Fibroblast of lung (primary cell): ENCODE measurements around the gene SLC37A1. TPM values are rescaled to one million over a fixed set of nuclear protein-coding genes. Genes with fewer than 3 reads are reported as not detected.

Experiments used
- DNase-seq, 2 donors: peaks; one replicate each; pipeline versions ENCODE4 v3.0.0 to v3.0.0-alpha.2; 2010; ENCODE audit warnings: low read depth in 2 of 2
- H2AFZ ChIP-seq: 2 replicates; pipeline ENCODE4 v1.5.1; 2012; ENCODE audit warnings: low read length, control low read depth, inconsistent platforms
- H3K27ac ChIP-seq: 2 replicates; pipeline ENCODE4 v1.5.1; 2011; ENCODE audit warnings: low read length, control low read depth; ENCODE audit not compliant: insufficient read depth
- H3K27me3 ChIP-seq: 2 replicates; pipeline ENCODE4 v1.5.1; 2011; ENCODE audit warnings: mild to moderate bottlenecking, low read length; ENCODE audit not compliant: control insufficient read depth, insufficient read depth
- H3K36me3 ChIP-seq: 2 replicates; pipeline ENCODE4 v1.5.1; 2011; ENCODE audit warnings: low read length; ENCODE audit not compliant: control insufficient read depth, insufficient read depth
- H3K4me1 ChIP-seq: 2 replicates; pipeline ENCODE4 v1.5.1; 2011; ENCODE audit warnings: low read length; ENCODE audit not compliant: control insufficient read depth, insufficient read depth; ENCODE audit errors: extremely low read depth
- H3K4me2 ChIP-seq: 2 replicates; pipeline ENCODE4 v1.5.1; 2011; ENCODE audit warnings: low read length, control low read depth; ENCODE audit not compliant: insufficient read depth; ENCODE audit errors: extremely low read depth
- H3K4me3 ChIP-seq, 4 experiments: fragments of 200-600 bp in 1 of 4; sonication (generic) in 1 of 4; replicated peaks in 1 of 4; 2 replicates each; pipeline ENCODE4 v1.5.1; 2011 to 2016; ENCODE audit warnings: low read length in 4 of 4, low read depth in 3 of 4, mild to moderate bottlenecking in 3 of 4, control low read depth in 2 of 4, inconsistent platforms in 1 of 4, mixed read lengths in 1 of 4; ENCODE audit not compliant: insufficient read depth in 1 of 4; ENCODE audit errors: control extremely low read depth in 1 of 4
- H3K79me2 ChIP-seq: 2 replicates; pipeline ENCODE4 v1.5.1; 2012; ENCODE audit warnings: mild to moderate bottlenecking, low read length, inconsistent platforms; ENCODE audit not compliant: control insufficient read depth, insufficient read depth
- H3K9ac ChIP-seq: 2 replicates; pipeline ENCODE4 v1.5.1; 2011; ENCODE audit warnings: mild to moderate bottlenecking, low read length, control low read depth; ENCODE audit not compliant: insufficient read depth
- H3K9me3 ChIP-seq: 2 replicates; pipeline ENCODE4 v1.5.1; 2012; ENCODE audit warnings: low read depth, low read length; ENCODE audit not compliant: control insufficient read depth, insufficient read depth
- H4K20me1 ChIP-seq: 2 replicates; pipeline ENCODE4 v1.5.1; 2011; ENCODE audit warnings: low read length; ENCODE audit not compliant: control insufficient read depth, insufficient read depth; ENCODE audit errors: extremely low read depth
- EZH2 ChIP-seq: IDR thresholded peaks from 2 replicates; pipeline ENCODE4 v1.5.1; 2012; ENCODE audit warnings: low read length, control low read depth, mild to moderate bottlenecking; ENCODE audit errors: missing control alignments
- polyA plus RNA-seq, 2 donors: library from polyadenylated mRNA; depleted of rRNA in 1 of 2; stranded (reverse) in 1 of 2; unstranded in 1 of 2; fragments of >200 nt; gene quantifications; 2 replicates each; pipeline ENCODE4 v1.2.1, GENCODE V29; 2011 to 2012; ENCODE audit warnings: missing spikeins in 1 of 2
- total RNA-seq: library from RNA; depleted of rRNA; stranded (reverse); fragments of >200 nt; gene quantifications from 2 replicates; pipeline ENCODE4 v1.2.1, GENCODE V29; 2014
- TF ChIP-seq, protein P1 (sequence below), 2 donors: IDR thresholded peaks in 1 of 2; conservative IDR thresholded peaks in 1 of 2; 1 replicate in 1 of 2; 2 replicates in 1 of 2; pipeline ENCODE4 v1.5.1; 2011 to 2012; ENCODE audit warnings: low read length in 2 of 2, control low read depth in 1 of 2, inconsistent platforms in 1 of 2, low read depth in 1 of 2, mild to moderate bottlenecking in 1 of 2

The SLC37A1 gene
- total and polyA plus RNA-seq, 2 donors (not counting 1 experiment from before 2014, with no cell fraction given): 0.42 to 6.4 TPM

DNA sequence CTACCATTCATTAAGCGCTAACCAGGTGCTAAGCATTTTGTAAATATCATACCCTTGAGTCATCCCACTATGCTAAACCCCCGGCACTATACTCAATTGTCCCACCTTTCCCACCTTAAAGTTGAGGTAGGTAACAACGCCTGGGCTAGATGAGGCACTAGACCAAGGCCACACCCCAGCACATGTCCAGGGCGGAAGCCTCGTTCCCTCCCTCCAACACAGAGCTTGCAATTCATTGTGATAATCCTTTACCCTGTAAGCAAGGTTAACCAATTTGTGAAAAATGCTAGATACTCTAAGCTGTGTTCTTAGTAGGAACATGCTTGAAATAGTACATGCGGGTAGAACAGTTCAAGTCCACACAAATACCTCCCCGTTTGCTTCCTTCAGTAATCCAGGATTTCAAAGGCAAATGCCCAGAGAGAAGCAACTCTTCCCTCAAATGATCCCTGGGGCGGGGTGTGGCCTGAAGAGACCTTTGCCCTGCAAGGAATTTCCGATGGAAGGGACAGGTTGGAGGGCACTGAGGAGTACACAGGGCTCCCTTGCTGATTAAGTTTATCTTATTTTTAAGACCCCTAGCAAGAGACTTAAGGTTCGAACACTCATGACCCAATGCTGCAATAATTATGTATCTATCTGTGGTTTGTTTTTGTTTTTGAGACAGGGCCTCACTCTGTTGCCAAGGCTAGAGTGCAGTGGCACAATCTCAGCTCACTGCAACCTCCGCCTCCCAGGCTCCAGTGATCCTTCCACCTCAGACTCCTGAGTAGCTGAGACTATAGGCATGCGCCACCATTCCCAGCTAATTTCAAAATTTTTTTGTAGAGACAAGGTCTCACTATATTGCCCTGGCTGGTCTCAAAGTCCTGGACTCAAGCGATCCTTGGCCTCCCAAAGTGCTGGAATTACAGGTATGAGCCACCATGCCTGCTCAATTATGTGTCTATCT is 20.3 kb upstream of the SLC37A1 start:
- Histone ChIP-seq H4K20me1 (no peaks in the 10 kb centered on the region), H3K4me2 (no peak overlapping the region), H3K4me3 (no peak overlapping the region), H3K27me3 (peaks cover 4% of the 10 kb centered on the region), H3K27ac (no peak overlapping the region), H3K9me3 (no peaks in the 10 kb centered on the region), H3K9ac (no peak overlapping the region), H3K4me1 (no peaks in the 10 kb centered on the region), H3K79me2 (no peaks in the 10 kb centered on the region), H3K36me3 (no peaks in the 10 kb centered on the region), H2AFZ (no peak overlapping the region)
- DNase-seq: no peak
- TF ChIP-seq, protein P1, sequence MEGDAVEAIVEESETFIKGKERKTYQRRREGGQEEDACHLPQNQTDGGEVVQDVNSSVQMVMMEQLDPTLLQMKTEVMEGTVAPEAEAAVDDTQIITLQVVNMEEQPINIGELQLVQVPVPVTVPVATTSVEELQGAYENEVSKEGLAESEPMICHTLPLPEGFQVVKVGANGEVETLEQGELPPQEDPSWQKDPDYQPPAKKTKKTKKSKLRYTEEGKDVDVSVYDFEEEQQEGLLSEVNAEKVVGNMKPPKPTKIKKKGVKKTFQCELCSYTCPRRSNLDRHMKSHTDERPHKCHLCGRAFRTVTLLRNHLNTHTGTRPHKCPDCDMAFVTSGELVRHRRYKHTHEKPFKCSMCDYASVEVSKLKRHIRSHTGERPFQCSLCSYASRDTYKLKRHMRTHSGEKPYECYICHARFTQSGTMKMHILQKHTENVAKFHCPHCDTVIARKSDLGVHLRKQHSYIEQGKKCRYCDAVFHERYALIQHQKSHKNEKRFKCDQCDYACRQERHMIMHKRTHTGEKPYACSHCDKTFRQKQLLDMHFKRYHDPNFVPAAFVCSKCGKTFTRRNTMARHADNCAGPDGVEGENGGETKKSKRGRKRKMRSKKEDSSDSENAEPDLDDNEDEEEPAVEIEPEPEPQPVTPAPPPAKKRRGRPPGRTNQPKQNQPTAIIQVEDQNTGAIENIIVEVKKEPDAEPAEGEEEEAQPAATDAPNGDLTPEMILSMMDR (conservative IDR thresholded peaks at IDR 0.05 in 1 of 2, IDR thresholded peaks at IDR 0.05 in 1 of 2; ENCODE audit: low read depth in 1 of 2, low read length in 2 of 2): no peak

- Histone ChIP-seq H3K9ac (no peak overlapping the region), H3K36me3 (no peaks in the 10 kb centered on the region), H3K4me1 (no peaks in the 10 kb centered on the region), H4K20me1 (no peaks in the 10 kb centered on the region), H2AFZ (no peak overlapping the region), H3K27me3 (peaks cover 4% of the 10 kb centered on the region), H3K4me3 (no peak overlapping the region), H3K27ac (no peak overlapping the region), H3K9me3 (no peaks in the 10 kb centered on the region), H3K4me2 (no peak overlapping the region), H3K79me2 (no peaks in the 10 kb centered on the region)
- DNase-seq: no peak
- TF ChIP-seq, protein P1 (conservative IDR thresholded peaks at IDR 0.05 in 1 of 2, IDR thresholded peaks at IDR 0.05 in 1 of 2; ENCODE audit: low read depth in 1 of 2, low read length in 2 of 2): no peak
- TF ChIP-seq EZH2: no peak
Measured at GRCh38 chr21:42495027-42495426, 18.6 kb upstream of the SLC37A1 start.

GRCh38 chr21:42495765-42496119 is 17.9 kb upstream of the SLC37A1 start:
- no peak for TF ChIP-seq EZH2
- TF ChIP-seq, protein P1 (conservative IDR thresholded peaks at IDR 0.05 in 1 of 2, IDR thresholded peaks at IDR 0.05 in 1 of 2; ENCODE audit: low read depth in 1 of 2, low read length in 2 of 2): no peak
- Histone ChIP-seq H3K36me3 (no peaks in the 10 kb centered on the region), H4K20me1 (no peaks in the 10 kb centered on the region), H3K4me3 (peak overlapping the region; percentile 62 to 78 (median 72)), H3K4me2 (peak overlapping the region; percentile 96), H3K4me1 (no peaks in the 10 kb centered on the region), H2AFZ (peak overlapping the region; percentile 78), H3K9ac (peak overlapping the region; percentile 11), H3K27me3 (peaks cover 4% of the 10 kb centered on the region), H3K27ac (peak overlapping the region; percentile 6), H3K9me3 (no peaks in the 10 kb centered on the region), H3K79me2 (no peaks in the 10 kb centered on the region)
- peak in 1 of 2 donors; percentile 14 for DNase-seq
